ENCODE results near the gene CCNB1.

Gene CCNB1

DNA sequence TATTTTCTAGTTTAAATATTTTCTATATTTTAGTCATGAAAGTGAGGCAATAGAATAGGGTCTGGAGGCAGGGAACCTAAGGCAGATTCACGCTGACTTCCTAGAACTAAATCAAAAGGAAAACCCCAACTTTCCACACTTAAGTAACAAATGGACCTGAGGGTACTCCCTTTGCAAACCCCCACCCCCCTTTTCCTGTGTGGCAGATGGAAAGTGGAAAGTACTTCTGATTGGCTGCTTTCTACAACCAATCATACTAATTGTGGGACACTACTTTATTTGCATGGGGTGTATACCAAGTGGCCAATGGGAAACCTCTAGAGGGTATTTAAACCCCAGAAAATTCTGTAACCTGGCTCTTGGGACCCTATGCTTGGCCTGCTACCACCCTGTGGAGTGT, 17.7 kb downstream of the CCNB1 start:
- DNase-seq (ENCODE audit: low read depth) = no peak
- no peak for TF ChIP-seq CTCF (conservative IDR thresholded peaks at IDR 0.05; ENCODE audit: low read depth, low read length)
- no peak overlapping the region for H3K4me3 ChIP-seq (ENCODE audit: low read length)

GRCh38 chr5:69187342-69187741, 20.4 kb downstream of the CCNB1 start:
- TF ChIP-seq CTCF (conservative IDR thresholded peaks at IDR 0.05; ENCODE audit: low read depth, low read length) = no peak
- no peak for DNase-seq (ENCODE audit: low read depth)
- H3K4me3 ChIP-seq (ENCODE audit: low read length) = no peak overlapping the region

DNA sequence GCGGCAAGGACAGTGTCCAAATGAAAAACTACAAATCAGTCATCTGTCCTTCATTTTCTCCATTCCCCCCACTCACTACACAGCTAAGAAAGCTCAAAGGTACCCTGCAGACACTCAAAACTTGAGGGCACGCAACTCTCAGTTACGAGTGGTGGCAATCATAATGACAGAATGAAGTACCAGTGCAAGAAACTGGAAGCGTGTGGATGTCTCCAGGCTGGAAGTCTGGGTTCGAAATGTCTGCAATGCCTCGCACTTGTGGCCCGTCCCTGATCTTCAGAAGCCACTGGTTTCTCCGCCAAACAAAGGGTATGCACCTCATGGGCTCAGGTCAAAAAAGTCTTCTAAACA, 21.8 kb downstream of the CCNB1 start:
- no peak for DNase-seq (ENCODE audit: low read depth)
- no peak for TF ChIP-seq CTCF (conservative IDR thresholded peaks at IDR 0.05; ENCODE audit: low read depth, low read length)
- H3K4me3 ChIP-seq (ENCODE audit: low read length) = peak overlapping the region; percentile 94

DNA sequence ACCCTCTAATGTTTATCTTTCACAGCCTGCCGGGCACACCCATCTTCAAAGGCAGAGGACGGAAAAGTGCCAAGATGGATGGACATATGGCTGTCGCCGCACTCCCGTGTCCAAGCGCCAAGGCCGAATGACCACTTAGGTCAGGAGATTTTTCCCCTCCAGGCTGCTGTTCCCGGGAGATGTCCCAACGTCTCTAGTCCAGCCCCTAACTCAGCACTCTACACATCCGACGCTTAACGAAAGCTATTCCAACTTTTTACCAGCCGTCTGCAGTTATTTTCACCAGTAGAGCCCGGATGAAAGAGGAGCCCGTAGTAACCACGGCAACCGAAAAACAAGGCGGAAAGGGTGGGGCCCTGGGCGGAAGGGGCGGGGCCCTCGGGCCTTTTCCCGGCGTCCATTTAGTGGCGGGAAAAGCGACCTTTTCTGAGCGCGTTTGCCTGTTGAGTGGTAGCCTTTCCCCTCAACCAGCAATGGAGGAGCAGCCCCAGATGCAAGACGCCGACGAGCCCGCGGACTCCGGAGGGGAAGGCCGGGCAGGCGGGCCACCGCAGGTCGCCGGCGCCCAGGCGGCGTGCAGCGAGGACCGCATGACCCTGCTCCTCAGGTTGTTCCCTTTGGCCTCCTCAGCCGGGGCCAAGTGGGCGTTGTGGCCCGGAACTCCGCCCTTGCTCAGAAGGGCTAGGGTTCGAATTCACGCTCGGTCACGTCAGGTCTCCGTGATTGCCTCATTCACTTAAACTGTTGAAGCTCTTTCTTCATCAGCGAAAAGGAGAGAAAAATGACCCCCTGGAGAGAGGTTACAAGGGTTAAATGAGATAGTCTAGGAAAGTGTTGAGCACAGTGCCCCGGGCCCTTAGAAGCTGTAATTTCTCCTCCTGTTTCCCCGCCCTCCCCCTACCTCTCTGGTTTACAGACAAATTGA, 22.5 kb downstream of the CCNB1 start, which contains the start of gene CENPH:
Gene CENPH, plus strand, starts transcription at position 422 of the 925 bp plus-strand sequence. Its CDS starts 52 bp downstream, at position 474.
- no peak for TF ChIP-seq CTCF (conservative IDR thresholded peaks at IDR 0.05; ENCODE audit: low read depth, low read length)
- peak; percentile 58 for DNase-seq (ENCODE audit: low read depth)
- H3K4me3 ChIP-seq (ENCODE audit: low read length) = peak within 1 kb of the TSS; percentile 94

DNA sequence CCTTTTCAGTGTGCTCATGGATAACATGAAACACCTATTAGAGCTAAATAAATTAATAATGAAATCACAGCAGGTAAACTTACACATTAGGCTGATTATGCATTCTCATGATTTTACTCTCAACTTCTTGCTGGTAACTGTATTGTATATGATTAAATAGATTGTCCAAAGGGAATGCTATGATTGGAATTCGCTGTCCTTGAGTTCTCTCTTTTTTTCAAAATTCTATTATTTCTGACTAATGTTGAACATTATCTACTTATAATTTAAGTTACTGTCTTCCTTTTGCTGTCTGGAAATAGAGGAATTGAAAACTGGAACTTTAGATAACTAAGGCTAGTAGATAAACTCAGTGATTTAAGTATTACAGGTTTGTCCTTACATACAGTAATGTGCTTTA, 35.5 kb downstream of the CCNB1 start:
- no peak for TF ChIP-seq CTCF (conservative IDR thresholded peaks at IDR 0.05; ENCODE audit: low read depth, low read length)
- no peak for DNase-seq (ENCODE audit: low read depth)
- no peak overlapping the region for H3K4me3 ChIP-seq (ENCODE audit: low read length)

DNA sequence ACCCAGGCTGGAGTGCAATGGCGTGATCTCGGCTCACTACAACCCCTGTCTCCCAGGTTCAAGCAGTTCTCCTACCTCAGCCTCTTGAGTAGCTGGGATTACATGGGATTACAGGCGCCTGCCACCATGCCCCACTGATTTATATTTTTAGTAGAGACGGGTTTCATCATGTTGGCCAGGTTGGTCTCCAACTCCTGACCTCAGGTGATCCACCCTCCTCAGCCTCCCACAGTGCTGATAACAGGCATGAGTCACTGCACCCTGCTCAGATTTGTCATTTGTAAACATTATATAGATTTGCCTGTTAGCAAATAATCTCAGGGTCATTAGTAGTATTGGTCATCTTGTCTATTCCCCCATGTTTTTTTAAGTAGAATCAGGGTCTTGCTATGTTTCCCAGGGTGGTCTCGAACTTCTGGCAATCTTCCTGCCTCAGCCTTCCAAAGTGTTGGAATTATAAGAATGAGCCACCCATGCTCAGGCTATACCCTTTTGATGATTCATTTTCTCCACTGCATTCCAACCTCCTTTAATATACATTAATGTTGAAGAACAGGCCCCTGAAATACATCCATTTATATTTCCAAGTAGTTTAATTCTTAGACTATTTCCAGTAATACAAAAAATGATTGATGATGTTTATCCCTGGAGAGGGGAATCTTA, 39.7 kb downstream of the CCNB1 start:
- TF ChIP-seq CTCF (conservative IDR thresholded peaks at IDR 0.05; ENCODE audit: low read depth, low read length) = no peak
- no peak for DNase-seq (ENCODE audit: low read depth)
- H3K4me3 ChIP-seq (ENCODE audit: low read length) = no peak overlapping the region
